Esophagus squamous epithelium (tissue), 4 donors: ENCODE data around the gene RTN4RL2.

Experiments used
- CTCF ChIP-seq, 6 experiments: fragments of 450-650 bp in 4 of 6; fragments of 200-600 bp in 2 of 6; sonication (generic) in 2 of 6; IDR thresholded peaks; one replicate each; pipeline ENCODE4 v1.5.1; 2016 to 2019; ENCODE audit warnings: antibody characterized with exemption in 6 of 6, mild to moderate bottlenecking in 4 of 6, moderate library complexity in 4 of 6
- POLR2A ChIP-seq, 4 donors: fragments of 450-650 bp; IDR thresholded peaks; one replicate each; pipeline ENCODE4 v1.6.1; 2017; ENCODE audit warnings: antibody characterized with exemption in 4 of 4, mild to moderate bottlenecking in 4 of 4, moderate library complexity in 3 of 4

GRCh38 chr11:57500926-57501325 is 40.6 kb downstream of the RTN4RL2 start:
- TF ChIP-seq POLR2A (IDR thresholded peaks at IDR 0.05) (no peak), CTCF (IDR thresholded peaks at IDR 0.05) (no peak)
